GM18511 (cell line): ENCODE measurements around the gene KCNIP3.

Experiments used
- ATAC-seq: cut with Tn5 transposase; IDR thresholded peaks from one replicate; pipeline ENCODE4 v1.9.1; 2021; ENCODE audit warnings: mild to moderate bottlenecking, moderate library complexity; ENCODE audit not compliant: unreplicated experiment

The KCNIP3 gene

GRCh38 chr2:95382686-95383634 lies 85.8 kb downstream of the KCNIP3 start:
- no peak for ATAC-seq

- ATAC-seq: no peak
Observed at GRCh38 chr2:95383635-95384027, 86.5 kb downstream of the KCNIP3 start.

- no peak for ATAC-seq
Observed at GRCh38 chr2:95384854-95385569, 87.9 kb downstream of the KCNIP3 start.

GRCh38 chr2:95385570-95385984 lies 88.4 kb downstream of the KCNIP3 start:
- no peak for ATAC-seq

- no peak for ATAC-seq
Observed at GRCh38 chr2:95386031-95386430, 88.9 kb downstream of the KCNIP3 start.

- ATAC-seq: no peak
Observed at GRCh38 chr2:95387358-95387757, 90.2 kb downstream of the KCNIP3 start.

- no peak for ATAC-seq
Observed at GRCh38 chr2:95388091-95388692, 91.0 kb downstream of the KCNIP3 start.

GRCh38 chr2:95388856-95389244 lies 91.7 kb downstream of the KCNIP3 start:
- peak; percentile 26 for ATAC-seq

GRCh38 chr2:95389245-95390119 lies 92.3 kb downstream of the KCNIP3 start:
- peak; percentile 78 for ATAC-seq

- no peak for ATAC-seq
Observed at GRCh38 chr2:95390272-95390880, 93.2 kb downstream of the KCNIP3 start.

GRCh38 chr2:95390881-95391321 lies 93.8 kb downstream of the KCNIP3 start:
- ATAC-seq: no peak

GRCh38 chr2:95391641-95392310 lies 94.6 kb downstream of the KCNIP3 start:
- no peak for ATAC-seq

GRCh38 chr2:95392320-95392719 lies 95.2 kb downstream of the KCNIP3 start:
- no peak for ATAC-seq

GRCh38 chr2:95392730-95393455 lies 95.7 kb downstream of the KCNIP3 start:
- ATAC-seq: no peak

- no peak for ATAC-seq
Observed at GRCh38 chr2:95393901-95394300, 96.8 kb downstream of the KCNIP3 start.

- ATAC-seq: no peak
Observed at GRCh38 chr2:95399061-95399460, 101.9 kb downstream of the KCNIP3 start.

GRCh38 chr2:95401480-95401879 lies 104.3 kb downstream of the KCNIP3 start:
- ATAC-seq: no peak

- ATAC-seq: peak; percentile 38
Observed at GRCh38 chr2:95402004-95402369, 104.8 kb downstream of the KCNIP3 start.
